ENCODE results near the gene PRRC2B.
A peak's percentile ranks its signal among the peaks of the same experiment; 100 is the strongest.

PRRC2B gene

DNA sequence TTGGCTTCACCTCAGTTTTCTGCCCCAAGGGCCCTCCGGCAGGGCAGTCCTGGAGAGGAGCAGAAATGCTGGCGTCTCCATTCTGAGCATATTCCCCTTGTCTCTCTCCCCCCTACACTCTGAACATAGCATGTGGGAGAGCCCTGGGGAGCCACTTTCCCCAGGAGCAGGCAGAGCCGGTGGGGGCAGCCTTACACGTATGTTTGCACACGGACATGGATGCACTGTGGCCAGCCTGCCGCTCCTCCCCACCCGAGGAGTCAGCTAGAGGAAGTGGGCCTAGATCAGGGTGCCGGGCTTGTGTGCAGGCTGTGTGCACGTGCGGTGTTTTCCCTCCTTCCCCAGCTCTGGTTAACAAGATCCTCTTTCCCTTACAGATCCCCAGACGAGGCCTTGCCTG is 83.5 kb downstream of the PRRC2B start:
- H3K9ac ChIP-seq (ENCODE audit: low read length): no peak overlapping the region
- peaks cover 7% of the 10 kb centered on the region; the same call in 1 of the 2 replicates for H3K79me2 ChIP-seq (ENCODE audit: low read length)
- no peak for TF ChIP-seq EZH2phosphoT487 (IDR thresholded peaks at IDR 0.05; ENCODE audit: low read depth)
- TF ChIP-seq, protein P1, sequence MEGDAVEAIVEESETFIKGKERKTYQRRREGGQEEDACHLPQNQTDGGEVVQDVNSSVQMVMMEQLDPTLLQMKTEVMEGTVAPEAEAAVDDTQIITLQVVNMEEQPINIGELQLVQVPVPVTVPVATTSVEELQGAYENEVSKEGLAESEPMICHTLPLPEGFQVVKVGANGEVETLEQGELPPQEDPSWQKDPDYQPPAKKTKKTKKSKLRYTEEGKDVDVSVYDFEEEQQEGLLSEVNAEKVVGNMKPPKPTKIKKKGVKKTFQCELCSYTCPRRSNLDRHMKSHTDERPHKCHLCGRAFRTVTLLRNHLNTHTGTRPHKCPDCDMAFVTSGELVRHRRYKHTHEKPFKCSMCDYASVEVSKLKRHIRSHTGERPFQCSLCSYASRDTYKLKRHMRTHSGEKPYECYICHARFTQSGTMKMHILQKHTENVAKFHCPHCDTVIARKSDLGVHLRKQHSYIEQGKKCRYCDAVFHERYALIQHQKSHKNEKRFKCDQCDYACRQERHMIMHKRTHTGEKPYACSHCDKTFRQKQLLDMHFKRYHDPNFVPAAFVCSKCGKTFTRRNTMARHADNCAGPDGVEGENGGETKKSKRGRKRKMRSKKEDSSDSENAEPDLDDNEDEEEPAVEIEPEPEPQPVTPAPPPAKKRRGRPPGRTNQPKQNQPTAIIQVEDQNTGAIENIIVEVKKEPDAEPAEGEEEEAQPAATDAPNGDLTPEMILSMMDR (IDR thresholded peaks at IDR 0.05; ENCODE audit: low read depth, low read length): no peak
- H3K4me2 ChIP-seq (ENCODE audit: low read length): no peak overlapping the region
- H3K9me3 ChIP-seq (ENCODE audit: insufficient read depth, low read length): no peaks in the 10 kb centered on the region
- H2AFZ ChIP-seq (ENCODE audit: low read depth, low read length): no peak overlapping the region
- 0 out of 2 replicates have a peak, but pooled peaks cover 2% of the 10 kb centered on the region for H4K20me1 ChIP-seq (ENCODE audit: insufficient read depth, low read length)
- no peaks in the 10 kb centered on the region for H3K27me3 ChIP-seq (ENCODE audit: low read depth, low read length)
- peaks cover 76% of the 10 kb centered on the region for H3K36me3 ChIP-seq (replicated peaks; ENCODE audit: low read depth, low read length)
- no peak overlapping the region for H3K4me3 ChIP-seq (ENCODE audit: low read length)
- H3K27ac ChIP-seq (ENCODE audit: low read length): no peak overlapping the region
- H3K4me1 ChIP-seq (ENCODE audit: low read length): no peaks in the 10 kb centered on the region

DNA sequence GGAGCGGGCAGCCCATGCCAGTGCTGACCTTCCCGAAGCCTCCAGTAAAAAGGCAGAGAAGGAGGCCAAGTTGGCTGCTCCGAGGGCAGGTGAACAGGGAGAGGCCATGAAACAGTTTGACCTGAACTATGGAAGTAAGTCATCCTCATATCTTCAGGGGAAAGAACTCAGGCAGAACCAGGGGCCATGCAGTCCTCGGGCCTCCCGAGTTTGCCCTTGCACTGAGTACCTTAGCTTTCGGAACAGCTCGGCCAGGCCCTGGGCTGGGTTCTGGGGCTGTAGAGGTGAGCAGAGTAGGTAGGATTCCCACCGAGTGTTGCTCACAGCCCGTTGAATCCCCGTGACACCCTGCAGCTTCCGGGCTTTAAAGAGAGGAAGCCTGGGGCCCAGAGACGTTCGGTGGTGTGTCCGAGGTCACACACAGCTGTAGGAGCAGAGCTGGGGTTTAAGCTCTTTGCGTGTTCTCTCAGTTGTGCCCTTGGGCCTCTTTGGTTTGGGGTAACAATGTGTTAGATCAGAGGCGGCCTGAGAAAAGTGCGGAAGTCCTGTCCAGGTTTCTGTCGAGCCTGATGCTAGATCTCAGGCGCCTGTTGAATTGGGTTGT is 84.0 kb downstream of the PRRC2B start:
- Histone ChIP-seq H3K79me2 (ENCODE audit: low read length) (peaks cover 6% of the 10 kb centered on the region; the same call in 1 of the 2 replicates), H3K27ac (ENCODE audit: low read length) (no peak overlapping the region), H3K36me3 (replicated peaks; ENCODE audit: low read depth, low read length) (peaks cover 76% of the 10 kb centered on the region), H3K9ac (ENCODE audit: low read length) (no peak overlapping the region), H3K4me3 (ENCODE audit: low read length) (no peak overlapping the region), H3K9me3 (ENCODE audit: insufficient read depth, low read length) (no peaks in the 10 kb centered on the region), H4K20me1 (ENCODE audit: insufficient read depth, low read length) (no peaks in the 10 kb centered on the region), H2AFZ (ENCODE audit: low read depth, low read length) (no peak overlapping the region), H3K27me3 (ENCODE audit: low read depth, low read length) (no peaks in the 10 kb centered on the region), H3K4me1 (ENCODE audit: low read length) (no peaks in the 10 kb centered on the region), H3K4me2 (ENCODE audit: low read length) (no peak overlapping the region)
- no peak for TF ChIP-seq EZH2phosphoT487 (IDR thresholded peaks at IDR 0.05; ENCODE audit: low read depth)
- TF ChIP-seq, protein P1 (IDR thresholded peaks at IDR 0.05; ENCODE audit: low read depth, low read length): no peak

DNA sequence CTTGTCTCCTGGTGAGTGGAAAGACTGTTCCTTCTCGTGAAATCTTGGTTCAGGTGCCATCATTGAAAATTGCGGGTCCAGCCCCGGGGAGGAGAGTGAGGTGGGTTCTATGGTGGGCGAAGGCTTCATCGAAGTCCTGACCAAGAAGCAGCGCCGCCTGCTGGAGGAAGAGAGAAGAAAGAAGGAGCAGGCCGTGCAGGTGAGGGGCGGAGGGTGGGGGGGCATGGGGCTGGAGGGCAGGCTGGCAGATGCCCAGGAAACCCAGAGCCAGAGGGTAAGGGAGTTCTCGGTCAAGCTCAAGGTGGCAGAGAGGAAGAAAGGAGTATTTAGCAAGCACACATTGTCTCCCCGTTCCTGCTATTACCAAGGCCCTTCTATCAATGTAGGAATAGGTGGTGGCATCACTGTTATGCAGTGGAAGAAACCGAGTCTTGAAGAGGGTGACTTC is 84.6 kb downstream of the PRRC2B start:
- Histone ChIP-seq H2AFZ (ENCODE audit: low read depth, low read length) (no peak overlapping the region), H4K20me1 (ENCODE audit: insufficient read depth, low read length) (no peaks in the 10 kb centered on the region), H3K27me3 (ENCODE audit: low read depth, low read length) (no peaks in the 10 kb centered on the region), H3K9me3 (ENCODE audit: insufficient read depth, low read length) (no peaks in the 10 kb centered on the region), H3K79me2 (ENCODE audit: low read length) (peaks cover 4% of the 10 kb centered on the region; the same call in 1 of the 2 replicates), H3K4me2 (ENCODE audit: low read length) (no peak overlapping the region), H3K27ac (ENCODE audit: low read length) (no peak overlapping the region), H3K4me1 (ENCODE audit: low read length) (no peaks in the 10 kb centered on the region), H3K9ac (ENCODE audit: low read length) (no peak overlapping the region), H3K4me3 (ENCODE audit: low read length) (no peak overlapping the region), H3K36me3 (replicated peaks; ENCODE audit: low read depth, low read length) (peaks cover 76% of the 10 kb centered on the region)
- no peak for TF ChIP-seq EZH2phosphoT487 (IDR thresholded peaks at IDR 0.05; ENCODE audit: low read depth)
- TF ChIP-seq, protein P1 (IDR thresholded peaks at IDR 0.05; ENCODE audit: low read depth, low read length): peak; percentile 59

DNA sequence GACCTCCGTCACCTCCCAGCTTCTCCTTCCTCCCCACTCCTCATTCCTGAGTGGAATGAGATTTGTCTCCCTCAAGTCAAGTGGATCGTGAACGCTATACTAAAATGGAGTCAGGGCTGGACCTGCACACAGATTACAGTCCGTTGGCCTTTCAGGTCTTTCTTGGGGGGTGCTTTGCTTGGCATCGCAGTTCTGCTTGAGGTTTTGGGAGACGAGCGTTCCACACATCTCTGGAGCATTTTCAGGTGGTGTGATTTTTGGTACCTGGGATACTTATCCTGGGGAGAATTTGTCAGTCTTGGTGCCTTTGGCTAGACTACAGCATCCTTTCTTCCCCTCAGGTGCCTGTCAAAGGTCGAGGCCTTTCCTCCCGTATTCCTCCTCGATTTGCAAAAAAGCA is 85.0 kb downstream of the PRRC2B start:
- H2AFZ ChIP-seq (ENCODE audit: low read depth, low read length): no peak overlapping the region
- TF ChIP-seq, protein P1 (IDR thresholded peaks at IDR 0.05; ENCODE audit: low read depth, low read length): no peak
- TF ChIP-seq EZH2phosphoT487 (IDR thresholded peaks at IDR 0.05; ENCODE audit: low read depth): no peak
- H3K4me2 ChIP-seq (ENCODE audit: low read length): no peak overlapping the region
- no peaks in the 10 kb centered on the region for H4K20me1 ChIP-seq (ENCODE audit: insufficient read depth, low read length)
- no peaks in the 10 kb centered on the region for H3K9me3 ChIP-seq (ENCODE audit: insufficient read depth, low read length)
- peaks cover 4% of the 10 kb centered on the region; the same call in 1 of the 2 replicates for H3K79me2 ChIP-seq (ENCODE audit: low read length)
- H3K36me3 ChIP-seq (replicated peaks; ENCODE audit: low read depth, low read length): peaks cover 76% of the 10 kb centered on the region
- no peak overlapping the region for H3K27ac ChIP-seq (ENCODE audit: low read length)
- H3K4me3 ChIP-seq (ENCODE audit: low read length): no peak overlapping the region
- H3K4me1 ChIP-seq (ENCODE audit: low read length): no peaks in the 10 kb centered on the region
- H3K9ac ChIP-seq (ENCODE audit: low read length): no peak overlapping the region
- H3K27me3 ChIP-seq (ENCODE audit: low read depth, low read length): no peaks in the 10 kb centered on the region
